ENCODE results near the gene BTG1.
"Not testable (repeated sequence)": the region's sequence is repeated elsewhere in the genome, so short reads cannot be mapped to it uniquely, and the experiment has no call there.

BTG1 gene

DNA sequence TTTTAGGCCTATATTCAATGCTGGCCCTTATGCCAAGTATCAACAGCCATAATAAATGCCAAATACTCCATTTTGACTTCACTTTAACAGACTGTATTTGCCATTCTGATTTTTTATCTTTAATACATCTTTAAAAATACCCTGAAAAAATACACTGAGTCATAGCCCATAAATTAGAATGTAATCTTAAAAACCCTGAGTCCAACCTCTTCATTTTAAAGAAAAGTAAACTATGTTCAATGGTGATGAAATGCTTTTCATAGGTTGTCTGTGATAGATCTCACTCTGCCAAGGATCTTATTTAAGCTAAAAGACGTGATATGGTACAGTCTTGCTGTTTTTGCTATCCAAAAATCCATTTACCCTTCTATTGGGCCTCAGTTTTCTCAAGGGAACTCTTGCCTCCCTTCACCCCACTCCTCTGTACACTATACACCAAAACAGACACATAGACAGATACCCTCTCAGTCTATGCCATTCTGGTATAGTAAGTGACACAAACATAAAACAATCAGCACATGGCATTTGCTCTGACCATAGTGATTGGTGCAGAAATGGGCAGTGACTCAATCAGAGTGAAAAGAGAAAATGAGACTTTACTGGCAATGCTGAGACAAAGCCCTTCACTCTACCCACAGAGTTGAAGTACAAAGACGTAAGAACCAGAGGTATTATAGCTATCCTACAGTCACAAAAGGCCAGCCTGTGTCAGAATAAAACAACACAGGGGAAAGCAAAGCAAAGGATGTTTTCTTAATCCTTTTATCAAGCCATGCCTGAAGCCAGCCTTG is 49.1 kb downstream of the BTG1 start:
- TF ChIP-seq, protein P1, sequence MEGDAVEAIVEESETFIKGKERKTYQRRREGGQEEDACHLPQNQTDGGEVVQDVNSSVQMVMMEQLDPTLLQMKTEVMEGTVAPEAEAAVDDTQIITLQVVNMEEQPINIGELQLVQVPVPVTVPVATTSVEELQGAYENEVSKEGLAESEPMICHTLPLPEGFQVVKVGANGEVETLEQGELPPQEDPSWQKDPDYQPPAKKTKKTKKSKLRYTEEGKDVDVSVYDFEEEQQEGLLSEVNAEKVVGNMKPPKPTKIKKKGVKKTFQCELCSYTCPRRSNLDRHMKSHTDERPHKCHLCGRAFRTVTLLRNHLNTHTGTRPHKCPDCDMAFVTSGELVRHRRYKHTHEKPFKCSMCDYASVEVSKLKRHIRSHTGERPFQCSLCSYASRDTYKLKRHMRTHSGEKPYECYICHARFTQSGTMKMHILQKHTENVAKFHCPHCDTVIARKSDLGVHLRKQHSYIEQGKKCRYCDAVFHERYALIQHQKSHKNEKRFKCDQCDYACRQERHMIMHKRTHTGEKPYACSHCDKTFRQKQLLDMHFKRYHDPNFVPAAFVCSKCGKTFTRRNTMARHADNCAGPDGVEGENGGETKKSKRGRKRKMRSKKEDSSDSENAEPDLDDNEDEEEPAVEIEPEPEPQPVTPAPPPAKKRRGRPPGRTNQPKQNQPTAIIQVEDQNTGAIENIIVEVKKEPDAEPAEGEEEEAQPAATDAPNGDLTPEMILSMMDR (IDR thresholded peaks at IDR 0.05; ENCODE audit: low read depth, low read length), result no peak
- H3K4me3 ChIP-seq (replicated peaks in 1 of 2; ENCODE audit: low read depth in 2 of 2, low read length in 2 of 2), result no peak overlapping the region
- peak in 1 of 2 donors; percentile 35 for DNase-seq (ENCODE audit: low read depth in 2 of 2)

DNA sequence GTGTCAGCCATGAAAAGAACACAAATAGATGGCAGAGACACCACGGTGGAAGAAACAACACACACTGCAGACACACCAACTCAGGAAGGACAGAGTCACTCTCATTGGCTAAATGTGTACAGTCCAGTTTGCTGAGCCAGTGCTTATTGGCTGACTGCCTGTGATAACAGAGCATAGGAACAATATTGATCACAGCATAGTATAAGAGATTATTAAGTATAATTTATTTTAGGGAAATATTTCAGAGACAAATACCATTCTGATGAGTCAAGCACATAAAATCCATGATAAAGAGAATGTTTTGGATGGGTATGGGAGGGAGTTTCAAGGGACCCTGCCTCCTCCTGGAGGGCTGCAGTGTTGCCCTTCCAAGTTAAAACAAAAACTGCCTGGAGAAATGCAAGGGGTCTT is 50.9 kb downstream of the BTG1 start:
- no peak overlapping the region for H3K4me3 ChIP-seq (replicated peaks in 1 of 2; ENCODE audit: low read depth in 2 of 2, low read length in 2 of 2)
- DNase-seq (ENCODE audit: low read depth in 2 of 2), result peak in 1 of 2 donors; percentile 44
- TF ChIP-seq, protein P1 (IDR thresholded peaks at IDR 0.05; ENCODE audit: low read depth, low read length), result no peak

DNA sequence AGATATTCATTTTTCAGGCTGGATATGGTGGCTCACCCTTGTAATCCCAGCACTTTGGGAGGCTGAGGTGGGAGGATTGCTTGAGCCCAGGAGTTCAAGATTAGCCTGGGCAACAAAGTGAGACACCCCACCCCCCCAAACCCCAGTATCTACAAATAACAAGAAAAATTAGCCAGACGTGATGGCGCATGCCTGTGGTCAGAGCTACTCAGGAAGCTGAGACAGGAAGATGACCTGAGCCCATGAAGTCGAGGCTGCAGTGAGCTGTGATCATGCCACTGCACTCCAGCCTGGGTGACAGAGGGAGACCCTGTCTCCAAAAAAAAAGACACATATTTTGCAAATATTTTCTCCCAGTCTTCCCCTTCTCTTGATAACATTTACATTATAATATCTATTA is 51.3 kb downstream of the BTG1 start:
- H3K4me3 ChIP-seq (replicated peaks in 1 of 2; ENCODE audit: low read depth in 2 of 2, low read length in 2 of 2), result not testable (repeated sequence)
- peak in 1 of 2 donors; percentile 51 for DNase-seq (ENCODE audit: low read depth in 2 of 2)
